WTC11 (cell line): Measurements from ENCODE around the gene TECR. TPM values are rescaled to one million over a fixed set of nuclear protein-coding genes. Genes with fewer than 3 reads are reported as not detected.

Source experiments
- ATAC-seq: fragments of 200-7000 bp; cut with Tn5 transposase; 2 replicates; pipeline ENCODE4 v1.10.0; 2021; ENCODE audit warnings: mild to moderate bottlenecking, moderate library complexity
- CTCF ChIA-PET: fragments of 300-600 bp; sonication (Branson Sonifier 250); formaldehyde crosslinking; loops from one replicate; lab custom pipeline; 2021; ENCODE audit warnings: antibody characterized with exemption; lab: Charles Lee
- POLR2A ChIA-PET: fragments of 350-600 bp; sonication (Branson Sonifier 250); formaldehyde crosslinking; loops from one replicate; lab custom pipeline; 2021; ENCODE audit warnings: antibody characterized with exemption; lab: Charles Lee
- DNase-seq: peaks from one replicate; pipeline ENCODE4 v3.0.0; 2021; ENCODE audit warnings: low spot score
- H3K27ac Mint-ChIP-seq: 2 replicates; pipeline ENCODE4 v1.8.0; 2021; ENCODE audit warnings: mixed read lengths
- H3K27me3 Mint-ChIP-seq: 2 replicates; pipeline ENCODE4 v1.8.0; 2021; ENCODE audit warnings: low read depth, mild to moderate bottlenecking, moderate library complexity, mixed read lengths
- H3K36me3 Mint-ChIP-seq: 2 replicates; pipeline ENCODE4 v1.8.0; 2021; ENCODE audit warnings: mixed read lengths
- H3K4me1 Mint-ChIP-seq: 2 replicates; pipeline ENCODE4 v1.8.0; 2022; ENCODE audit warnings: mixed read lengths
- H3K4me3 Mint-ChIP-seq: 2 replicates; pipeline ENCODE4 v1.8.0; 2021; ENCODE audit warnings: mild to moderate bottlenecking, moderate library complexity, mixed read lengths
- H3K9me3 Mint-ChIP-seq: 2 replicates; pipeline ENCODE4 v1.8.0; 2021; ENCODE audit warnings: mixed read lengths
- ATF3 ChIP-seq: sonication (generic); formaldehyde crosslinking; conservative IDR thresholded peaks from 2 replicates; pipeline ENCODE4 v1.8.1; 2022; ENCODE audit warnings: mild to moderate bottlenecking, missing genetic modification reagents
- E2F4 ChIP-seq: sonication (generic); formaldehyde crosslinking; IDR thresholded peaks from 2 replicates; pipeline ENCODE4 v1.8.1; 2022; ENCODE audit warnings: low read depth, mild to moderate bottlenecking, moderate library complexity, missing genetic modification reagents, borderline replicate concordance
- ELF4 ChIP-seq: sonication (generic); formaldehyde crosslinking; IDR thresholded peaks from 2 replicates; pipeline ENCODE4 v1.8.1; 2022; ENCODE audit warnings: low read depth, mild to moderate bottlenecking, moderate library complexity, missing genetic modification reagents
- FOXJ3 ChIP-seq: sonication (generic); formaldehyde crosslinking; IDR thresholded peaks from 2 replicates; pipeline ENCODE4 v1.9.0; 2021; ENCODE audit warnings: missing genetic modification reagents, mild to moderate bottlenecking, borderline replicate concordance
- FOXK1 ChIP-seq: sonication (generic); formaldehyde crosslinking; IDR thresholded peaks from 2 replicates; pipeline ENCODE4 v1.8.0; 2022; ENCODE audit warnings: mild to moderate bottlenecking, moderate library complexity, missing genetic modification reagents
- FOXP1 ChIP-seq: sonication (generic); formaldehyde crosslinking; IDR thresholded peaks from 2 replicates; pipeline ENCODE4 v1.8.0; 2022; ENCODE audit warnings: missing genetic modification reagents, mild to moderate bottlenecking, moderate library complexity, borderline replicate concordance
- JUN ChIP-seq: sonication (generic); formaldehyde crosslinking; IDR thresholded peaks from 2 replicates; pipeline ENCODE4 v1.8.0; 2023; ENCODE audit warnings: mild to moderate bottlenecking, missing genetic modification reagents
- MXD4 ChIP-seq: fragments of 250-450 bp; sonication (Bioruptor Pico); IDR thresholded peaks from 2 replicates; pipeline ENCODE4 v1.8.0; 2021; ENCODE audit warnings: mild to moderate bottlenecking, moderate library complexity, borderline replicate concordance
- PRRX2 ChIP-seq: fragments of 250-450 bp; sonication (Bioruptor Pico); IDR thresholded peaks from 2 replicates; pipeline ENCODE4 v1.8.0; 2021; ENCODE audit warnings: mild to moderate bottlenecking
- RORB ChIP-seq: fragments of 250-450 bp; sonication (Bioruptor Pico); IDR thresholded peaks from 2 replicates; pipeline ENCODE4 v1.9.0; 2021; ENCODE audit warnings: mild to moderate bottlenecking
- ZNF121 ChIP-seq: sonication (generic); formaldehyde crosslinking; IDR thresholded peaks from 2 replicates; pipeline ENCODE4 v1.8.0; 2023; ENCODE audit warnings: missing genetic modification reagents
- ZNF219 ChIP-seq: sonication (generic); formaldehyde crosslinking; IDR thresholded peaks from 2 replicates; pipeline ENCODE4 v1.8.0; 2023; ENCODE audit warnings: missing genetic modification reagents, mild to moderate bottlenecking, borderline replicate concordance
- ZNF263 ChIP-seq: sonication (generic); formaldehyde crosslinking; IDR thresholded peaks from 2 replicates; pipeline ENCODE4 v1.8.1; 2022; ENCODE audit warnings: low read depth, mild to moderate bottlenecking, moderate library complexity, missing genetic modification reagents
- ZNF317 ChIP-seq: sonication (generic); formaldehyde crosslinking; IDR thresholded peaks from 2 replicates; pipeline ENCODE4 v1.8.1; 2023; ENCODE audit warnings: low read depth, mild to moderate bottlenecking, moderate library complexity, missing genetic modification reagents, borderline replicate concordance
- ZNF416 ChIP-seq: fragments of 250-450 bp; sonication (Bioruptor Pico); IDR thresholded peaks from 2 replicates; pipeline ENCODE4 v1.9.0; 2021; ENCODE audit warnings: mild to moderate bottlenecking, inconsistent platforms
- total RNA-seq: library from RNA; stranded (reverse); gene quantifications from 3 replicates; pipeline ENCODE4 v1.2.3, GENCODE V29; 2021
- TF ChIP-seq, protein P1 (sequence below): fragments of 250-450 bp; sonication (Bioruptor Pico); IDR thresholded peaks from 2 replicates; pipeline ENCODE4 v1.9.0; 2021; ENCODE audit warnings: mild to moderate bottlenecking
- TF ChIP-seq, protein P2 (sequence below): sonication (generic); formaldehyde crosslinking; IDR thresholded peaks from 2 replicates; pipeline ENCODE4 v1.8.1; 2022; ENCODE audit warnings: missing genetic modification reagents, borderline replicate concordance
- TF ChIP-seq, protein P3 (sequence below): fragments of 250-450 bp; sonication (Bioruptor Pico); IDR thresholded peaks from 2 replicates; pipeline ENCODE4 v1.9.0; 2021; ENCODE audit warnings: moderate library complexity, mild to moderate bottlenecking, inconsistent platforms, borderline replicate concordance

Gene TECR
- total RNA-seq, 1 experiment from 2014 or later = 161 TPM

DNA sequence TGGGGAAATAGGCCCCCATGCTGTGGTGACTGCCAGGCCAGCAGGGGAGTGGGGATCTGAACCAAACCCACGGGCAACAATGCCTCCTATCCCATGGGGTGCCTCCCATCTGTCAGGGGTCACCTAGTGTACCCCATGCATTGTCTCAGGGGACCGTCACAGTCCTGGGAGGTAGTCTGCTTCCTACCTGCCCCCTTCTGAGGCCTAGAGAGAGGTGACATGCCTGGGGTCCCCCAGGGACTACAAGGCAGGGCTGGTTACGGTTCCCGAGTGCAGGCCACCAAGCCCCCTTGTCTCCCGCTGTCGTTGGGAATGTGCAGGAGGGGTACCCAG, 31.3 kb downstream of the TECR start:
- Mint-ChIP-seq H3K9me3 (no peaks in the 10 kb centered on the region), H3K27ac (peak overlapping the region; percentile 71; the same call in 1 of the 2 replicates), H3K27me3 (no peaks in the 10 kb centered on the region), H3K4me1 (peaks cover 45% of the 10 kb centered on the region), H3K36me3 (peaks cover 2% of the 10 kb centered on the region; the same call in 1 of the 2 replicates), H3K4me3 (no peak overlapping the region)
- TF ChIP-seq JUN (CRISPR knock-in tag) (no peak), ATF3 (no peak), ZNF219 (CRISPR knock-in tag) (no peak), FOXP1 (CRISPR knock-in tag) (0 out of 2 replicates have a peak, but pooled peaks have one; percentile 20), ZNF121 (CRISPR knock-in tag) (no peak)
- ATAC-seq (no peak), DNase-seq (no peak)
- ChIA-PET POLR2A (no interaction called here), CTCF (interaction anchor here (1.0 to 2.1 kb wide), 2 partner anchors 9 to 11 kb away, joined by 4 to 8 read pairs; partner anchors contain the start of gene NDUFB7)

GRCh38 chr19:14561249-14561648, 31.9 kb downstream of the TECR start:
- peaks cover 42% of the 10 kb centered on the region for H3K4me1 Mint-ChIP-seq
- H3K9me3 Mint-ChIP-seq = no peaks in the 10 kb centered on the region
- no peaks in the 10 kb centered on the region for H3K27me3 Mint-ChIP-seq
- ChIA-PET CTCF (interaction anchor here (1.5 to 2.3 kb wide), 2 partner anchors 11 to 13 kb away, joined by 3 to 10 read pairs; partner anchors contain the start of gene NDUFB7), POLR2A (interaction anchor here (0.5 kb wide), 1 partner anchor 959 kb away, joined by 3 read pairs; no protein-coding TSS in a partner anchor)
- DNase-seq (no peak), ATAC-seq (no peak)
- no peak overlapping the region for H3K4me3 Mint-ChIP-seq
- H3K36me3 Mint-ChIP-seq = peaks cover 2% of the 10 kb centered on the region; the same call in 1 of the 2 replicates
- no peak overlapping the region for H3K27ac Mint-ChIP-seq
- TF ChIP-seq RORB (CRISPR knock-in tag) = no peak
- no peak for TF ChIP-seq ZNF416
- TF ChIP-seq PRRX2 = no peak
- no peak for TF ChIP-seq FOXJ3 (CRISPR knock-in tag)
- TF ChIP-seq MXD4 (CRISPR knock-in tag) = no peak
- TF ChIP-seq, protein P1, sequence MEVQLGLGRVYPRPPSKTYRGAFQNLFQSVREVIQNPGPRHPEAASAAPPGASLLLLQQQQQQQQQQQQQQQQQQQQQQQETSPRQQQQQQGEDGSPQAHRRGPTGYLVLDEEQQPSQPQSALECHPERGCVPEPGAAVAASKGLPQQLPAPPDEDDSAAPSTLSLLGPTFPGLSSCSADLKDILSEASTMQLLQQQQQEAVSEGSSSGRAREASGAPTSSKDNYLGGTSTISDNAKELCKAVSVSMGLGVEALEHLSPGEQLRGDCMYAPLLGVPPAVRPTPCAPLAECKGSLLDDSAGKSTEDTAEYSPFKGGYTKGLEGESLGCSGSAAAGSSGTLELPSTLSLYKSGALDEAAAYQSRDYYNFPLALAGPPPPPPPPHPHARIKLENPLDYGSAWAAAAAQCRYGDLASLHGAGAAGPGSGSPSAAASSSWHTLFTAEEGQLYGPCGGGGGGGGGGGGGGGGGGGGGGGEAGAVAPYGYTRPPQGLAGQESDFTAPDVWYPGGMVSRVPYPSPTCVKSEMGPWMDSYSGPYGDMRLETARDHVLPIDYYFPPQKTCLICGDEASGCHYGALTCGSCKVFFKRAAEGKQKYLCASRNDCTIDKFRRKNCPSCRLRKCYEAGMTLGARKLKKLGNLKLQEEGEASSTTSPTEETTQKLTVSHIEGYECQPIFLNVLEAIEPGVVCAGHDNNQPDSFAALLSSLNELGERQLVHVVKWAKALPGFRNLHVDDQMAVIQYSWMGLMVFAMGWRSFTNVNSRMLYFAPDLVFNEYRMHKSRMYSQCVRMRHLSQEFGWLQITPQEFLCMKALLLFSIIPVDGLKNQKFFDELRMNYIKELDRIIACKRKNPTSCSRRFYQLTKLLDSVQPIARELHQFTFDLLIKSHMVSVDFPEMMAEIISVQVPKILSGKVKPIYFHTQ (CRISPR knock-in tag) = no peak
- no peak for TF ChIP-seq ZNF317 (CRISPR knock-in tag)
- TF ChIP-seq FOXK1 (CRISPR knock-in tag) = no peak
- no peak for TF ChIP-seq ELF4 (CRISPR knock-in tag)
- no peak for TF ChIP-seq E2F4 (CRISPR knock-in tag)
- TF ChIP-seq, protein P2, sequence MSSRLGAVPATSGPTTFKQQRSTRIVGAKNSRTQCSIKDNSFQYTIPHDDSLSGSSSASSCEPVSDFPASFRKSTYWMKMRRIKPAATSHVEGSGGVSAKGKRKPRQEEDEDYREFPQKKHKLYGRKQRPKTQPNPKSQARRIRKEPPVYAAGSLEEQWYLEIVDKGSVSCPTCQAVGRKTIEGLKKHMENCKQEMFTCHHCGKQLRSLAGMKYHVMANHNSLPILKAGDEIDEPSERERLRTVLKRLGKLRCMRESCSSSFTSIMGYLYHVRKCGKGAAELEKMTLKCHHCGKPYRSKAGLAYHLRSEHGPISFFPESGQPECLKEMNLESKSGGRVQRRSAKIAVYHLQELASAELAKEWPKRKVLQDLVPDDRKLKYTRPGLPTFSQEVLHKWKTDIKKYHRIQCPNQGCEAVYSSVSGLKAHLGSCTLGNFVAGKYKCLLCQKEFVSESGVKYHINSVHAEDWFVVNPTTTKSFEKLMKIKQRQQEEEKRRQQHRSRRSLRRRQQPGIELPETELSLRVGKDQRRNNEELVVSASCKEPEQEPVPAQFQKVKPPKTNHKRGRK (CRISPR knock-in tag) = no peak
- TF ChIP-seq, protein P3, sequence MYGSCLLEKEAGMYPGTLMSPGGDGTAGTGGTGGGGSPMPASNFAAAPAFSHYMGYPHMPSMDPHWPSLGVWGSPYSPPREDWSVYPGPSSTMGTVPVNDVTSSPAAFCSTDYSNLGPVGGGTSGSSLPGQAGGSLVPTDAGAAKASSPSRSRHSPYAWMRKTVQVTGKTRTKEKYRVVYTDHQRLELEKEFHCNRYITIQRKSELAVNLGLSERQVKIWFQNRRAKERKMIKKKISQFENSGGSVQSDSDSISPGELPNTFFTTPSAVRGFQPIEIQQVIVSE (CRISPR knock-in tag) = no peak
- TF ChIP-seq ZNF263 (CRISPR knock-in tag) = no peak
